Keratinocyte (primary cell): Measurements from ENCODE around the gene RHCE.
"Not testable (repeated sequence)": the region's sequence is repeated elsewhere in the genome, so short reads cannot be mapped to it uniquely, and the experiment has no call there.

Experiments
- CTCF ChIP-seq, 3 experiments: IDR thresholded peaks in 1 of 3; conservative IDR thresholded peaks in 1 of 3; optimal IDR thresholded peaks in 1 of 3; 2 replicates in 2 of 3; 3 replicates in 1 of 3; pipeline versions ENCODE3 to v1.5.1; 2011; ENCODE audit warnings: low read length in 3 of 3, mild to moderate bottlenecking in 3 of 3, moderate library complexity in 2 of 3, control low read depth in 1 of 3, inconsistent platforms in 1 of 3; ENCODE audit not compliant: insufficient read depth in 2 of 3; ENCODE audit errors: extremely low read depth in 1 of 3
- EZH2 ChIP-seq: IDR thresholded peaks from one replicate; pipeline ENCODE4 v1.6.1; 2012; ENCODE audit warnings: inconsistent platforms, mild to moderate bottlenecking, low read length, moderate library complexity

- TF ChIP-seq CTCF (optimal IDR thresholded peaks at IDR 0.05 in 1 of 3, IDR thresholded peaks at IDR 0.05 in 1 of 3, conservative IDR thresholded peaks at IDR 0.05 in 1 of 3; ENCODE audit: extremely low read depth in 1 of 3, insufficient read depth in 2 of 3, low read length in 3 of 3); EZH2: not testable (repeated sequence)
Observed at GRCh38 chr1:25383090-25383489, 37.5 kb downstream of the RHCE start.
